ENCODE measurements around the gene NFASC.

DNA sequence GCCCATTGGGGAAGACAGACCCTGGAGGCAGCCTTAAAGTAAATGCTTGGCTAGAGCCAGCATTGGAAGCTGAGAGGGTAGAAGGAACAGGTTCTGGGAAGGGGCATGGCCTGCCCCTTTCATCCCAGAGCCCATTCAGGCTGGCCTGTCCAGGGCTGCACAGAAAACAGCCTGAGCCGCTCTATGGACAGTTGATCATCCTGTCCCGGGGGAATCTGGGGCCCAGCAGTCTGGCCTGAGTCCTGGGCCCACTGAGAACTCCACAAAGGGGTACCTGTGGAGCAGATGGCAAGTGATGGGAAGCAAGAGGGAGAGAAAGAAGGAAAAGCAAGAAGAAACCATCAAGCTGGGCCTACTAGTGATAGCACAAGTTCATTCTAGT is 200.4 kb downstream of the NFASC start:
- TF ChIP-seq, protein P1, sequence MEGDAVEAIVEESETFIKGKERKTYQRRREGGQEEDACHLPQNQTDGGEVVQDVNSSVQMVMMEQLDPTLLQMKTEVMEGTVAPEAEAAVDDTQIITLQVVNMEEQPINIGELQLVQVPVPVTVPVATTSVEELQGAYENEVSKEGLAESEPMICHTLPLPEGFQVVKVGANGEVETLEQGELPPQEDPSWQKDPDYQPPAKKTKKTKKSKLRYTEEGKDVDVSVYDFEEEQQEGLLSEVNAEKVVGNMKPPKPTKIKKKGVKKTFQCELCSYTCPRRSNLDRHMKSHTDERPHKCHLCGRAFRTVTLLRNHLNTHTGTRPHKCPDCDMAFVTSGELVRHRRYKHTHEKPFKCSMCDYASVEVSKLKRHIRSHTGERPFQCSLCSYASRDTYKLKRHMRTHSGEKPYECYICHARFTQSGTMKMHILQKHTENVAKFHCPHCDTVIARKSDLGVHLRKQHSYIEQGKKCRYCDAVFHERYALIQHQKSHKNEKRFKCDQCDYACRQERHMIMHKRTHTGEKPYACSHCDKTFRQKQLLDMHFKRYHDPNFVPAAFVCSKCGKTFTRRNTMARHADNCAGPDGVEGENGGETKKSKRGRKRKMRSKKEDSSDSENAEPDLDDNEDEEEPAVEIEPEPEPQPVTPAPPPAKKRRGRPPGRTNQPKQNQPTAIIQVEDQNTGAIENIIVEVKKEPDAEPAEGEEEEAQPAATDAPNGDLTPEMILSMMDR (IDR thresholded peaks at IDR 0.05): no peak
- TF ChIP-seq IRF2 (CRISPR knock-in tag; IDR thresholded peaks at IDR 0.05; ENCODE audit: borderline replicate concordance, low read depth) (no peak), ZNF263 (CRISPR knock-in tag; IDR thresholded peaks at IDR 0.05; ENCODE audit: low read depth) (no peak)
- TF ChIP-seq, protein P2, sequence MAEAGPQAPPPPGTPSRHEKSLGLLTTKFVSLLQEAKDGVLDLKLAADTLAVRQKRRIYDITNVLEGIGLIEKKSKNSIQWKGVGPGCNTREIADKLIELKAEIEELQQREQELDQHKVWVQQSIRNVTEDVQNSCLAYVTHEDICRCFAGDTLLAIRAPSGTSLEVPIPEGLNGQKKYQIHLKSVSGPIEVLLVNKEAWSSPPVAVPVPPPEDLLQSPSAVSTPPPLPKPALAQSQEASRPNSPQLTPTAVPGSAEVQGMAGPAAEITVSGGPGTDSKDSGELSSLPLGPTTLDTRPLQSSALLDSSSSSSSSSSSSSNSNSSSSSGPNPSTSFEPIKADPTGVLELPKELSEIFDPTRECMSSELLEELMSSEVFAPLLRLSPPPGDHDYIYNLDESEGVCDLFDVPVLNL (CRISPR knock-in tag; IDR thresholded peaks at IDR 0.05; ENCODE audit: borderline replicate concordance, low read depth): no peak
- TF ChIP-seq, protein P3, sequence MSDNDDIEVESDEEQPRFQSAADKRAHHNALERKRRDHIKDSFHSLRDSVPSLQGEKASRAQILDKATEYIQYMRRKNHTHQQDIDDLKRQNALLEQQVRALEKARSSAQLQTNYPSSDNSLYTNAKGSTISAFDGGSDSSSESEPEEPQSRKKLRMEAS (CRISPR knock-in tag; IDR thresholded peaks at IDR 0.05): no peak
- TF ChIP-seq, protein P4, sequence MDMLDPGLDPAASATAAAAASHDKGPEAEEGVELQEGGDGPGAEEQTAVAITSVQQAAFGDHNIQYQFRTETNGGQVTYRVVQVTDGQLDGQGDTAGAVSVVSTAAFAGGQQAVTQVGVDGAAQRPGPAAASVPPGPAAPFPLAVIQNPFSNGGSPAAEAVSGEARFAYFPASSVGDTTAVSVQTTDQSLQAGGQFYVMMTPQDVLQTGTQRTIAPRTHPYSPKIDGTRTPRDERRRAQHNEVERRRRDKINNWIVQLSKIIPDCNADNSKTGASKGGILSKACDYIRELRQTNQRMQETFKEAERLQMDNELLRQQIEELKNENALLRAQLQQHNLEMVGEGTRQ (CRISPR knock-in tag; IDR thresholded peaks at IDR 0.05): no peak

Data from WTC11 (cell line).